SH-SY5Y (cell line): ENCODE measurements around the gene JAM2.

Experiments used
- GATA2 ChIP-seq: IDR thresholded peaks from 2 replicates; pipeline ENCODE4 v1.6.1; 2011; ENCODE audit warnings: mild to moderate bottlenecking, low read depth, low read length
- GATA3 ChIP-seq: IDR thresholded peaks from 2 replicates; pipeline ENCODE4 v1.6.1; 2011; ENCODE audit warnings: low read depth, mild to moderate bottlenecking, low read length, moderate library complexity

Gene JAM2

GRCh38 chr21:25734654-25734903 is 95.5 kb downstream of the JAM2 start:
- TF ChIP-seq GATA3: no peak
- TF ChIP-seq GATA2: no peak

GRCh38 chr21:25734904-25735645 is 96.0 kb downstream of the JAM2 start, which contains the start of the genes ATP5PF and GABPA:
Gene ATP5PF (minus strand): TSS chr21:25734904. CDS start chr21:25729794, 5,110 bp downstream.
Gene GABPA (plus strand): TSS chr21:25734972. CDS start chr21:25741599, 6,627 bp downstream.
- TF ChIP-seq GATA3: no peak
- TF ChIP-seq GATA2: no peak

GRCh38 chr21:25735646-25736597 is 96.9 kb downstream of the JAM2 start:
- no peak for TF ChIP-seq GATA2

- TF ChIP-seq GATA3 (no peak), GATA2 (no peak)
Observed at GRCh38 chr21:25737421-25737820, 98.4 kb downstream of the JAM2 start.

- TF ChIP-seq GATA2 (no peak), GATA3 (no peak)
Observed at GRCh38 chr21:25742900-25743299, 103.8 kb downstream of the JAM2 start.

- TF ChIP-seq GATA3: no peak
- no peak for TF ChIP-seq GATA2
Observed at GRCh38 chr21:25744854-25745253, 105.8 kb downstream of the JAM2 start.

GRCh38 chr21:25750085-25750484 is 111.0 kb downstream of the JAM2 start:
- TF ChIP-seq GATA3 (no peak), GATA2 (no peak)

- no peak for TF ChIP-seq GATA3
- no peak for TF ChIP-seq GATA2
Observed at GRCh38 chr21:25752416-25752815, 113.4 kb downstream of the JAM2 start.

- TF ChIP-seq GATA3 (no peak), GATA2 (no peak)
Observed at GRCh38 chr21:25756190-25756932, 117.3 kb downstream of the JAM2 start.

- TF ChIP-seq GATA2 (no peak), GATA3 (no peak)
Observed at GRCh38 chr21:25757531-25757930, 118.5 kb downstream of the JAM2 start.

- TF ChIP-seq GATA2: no peak
- TF ChIP-seq GATA3: no peak
Observed at GRCh38 chr21:25759573-25759972, 120.5 kb downstream of the JAM2 start.

- no peak for TF ChIP-seq GATA3
- no peak for TF ChIP-seq GATA2
Observed at GRCh38 chr21:25760061-25760460, 121.0 kb downstream of the JAM2 start.

GRCh38 chr21:25760677-25761076 is 121.6 kb downstream of the JAM2 start:
- TF ChIP-seq GATA3 (no peak), GATA2 (no peak)

- no peak for TF ChIP-seq GATA3
- TF ChIP-seq GATA2: no peak
Observed at GRCh38 chr21:25764065-25764464, 125.0 kb downstream of the JAM2 start.
